Measurements from ENCODE around the gene GNG8.

The GNG8 gene

DNA sequence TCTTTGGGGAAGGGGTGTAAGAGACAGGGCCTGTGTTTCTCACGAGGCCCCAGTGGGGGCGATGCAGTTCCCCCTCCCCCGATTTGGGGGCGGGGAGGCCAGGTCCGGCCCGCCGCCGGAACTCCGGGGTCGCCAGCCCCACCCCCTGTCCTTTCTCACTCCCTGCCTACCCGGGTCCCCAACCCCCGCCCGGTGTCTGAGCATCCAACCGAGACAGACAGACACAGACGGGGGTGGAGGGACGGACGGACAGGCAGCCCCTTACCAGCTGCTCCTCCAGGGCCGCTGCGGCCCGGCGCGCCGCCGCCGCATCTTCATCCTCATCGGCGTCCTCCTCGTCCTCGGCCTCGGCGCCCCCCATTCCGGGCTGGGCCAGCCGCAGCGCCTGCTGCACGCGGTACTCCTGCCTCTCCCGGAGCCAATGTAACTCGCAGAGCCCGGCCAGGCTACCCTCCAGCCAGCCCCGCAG, 24.6 kb upstream of the GNG8 start:
- Histone ChIP-seq H3K27ac (ENCODE audit: insufficient read depth, low read depth, low read length, poor library complexity, severe bottlenecking) (no peak overlapping the region), H3K27me3 (ENCODE audit: control insufficient read depth, insufficient read depth, low read length, poor library complexity, severe bottlenecking) (peaks cover 23% of the 10 kb centered on the region), H3K36me3 (ENCODE audit: control insufficient read depth, insufficient read depth, low read length) (no peaks in the 10 kb centered on the region), H3K9me3 (ENCODE audit: control insufficient read depth, low read length) (no peaks in the 10 kb centered on the region), H3K4me1 (ENCODE audit: control insufficient read depth, insufficient read depth, low read length) (peaks cover 28% of the 10 kb centered on the region), H3K4me3 (ENCODE audit: insufficient read depth, low read depth, low read length) (peak overlapping the region; percentile 60)
- 0% methylated on average over 40 of the region's 40 CpGs for WGBS, 2 experiments

DNA sequence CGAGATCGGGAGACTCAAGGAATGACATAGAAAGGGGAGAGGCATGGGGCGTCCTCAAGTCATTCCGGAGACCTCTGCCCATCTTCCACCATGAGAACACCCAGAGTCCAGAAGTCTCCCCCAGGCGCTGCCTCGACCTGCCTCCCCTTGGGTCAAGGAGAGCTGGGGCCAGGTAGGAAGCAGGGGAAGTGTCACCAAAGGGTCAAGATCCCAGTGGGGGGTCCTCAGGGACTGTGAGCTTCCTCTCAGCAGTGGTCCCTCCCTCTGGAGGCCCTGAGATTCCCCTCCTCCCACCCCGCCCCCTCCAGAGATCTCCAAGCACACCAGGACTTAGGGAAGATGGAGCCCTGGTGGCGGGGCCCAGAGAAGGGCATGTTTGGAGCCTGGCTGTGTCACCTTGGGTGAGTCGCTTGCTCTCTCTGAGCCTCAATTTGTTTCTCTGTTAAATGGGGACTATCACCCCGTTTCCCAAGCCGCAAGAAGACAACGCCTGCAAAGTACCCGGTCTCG, 24.1 kb upstream of the GNG8 start:
- H3K4me1 ChIP-seq (ENCODE audit: control insufficient read depth, insufficient read depth, low read length) = peaks cover 28% of the 10 kb centered on the region
- H3K4me3 ChIP-seq (ENCODE audit: insufficient read depth, low read depth, low read length) = peak overlapping the region; percentile 60
- WGBS, 2 experiments = 3 to 4% methylated on average over 14 of the region's 14 CpGs
- no peaks in the 10 kb centered on the region for H3K36me3 ChIP-seq (ENCODE audit: control insufficient read depth, insufficient read depth, low read length)
- no peaks in the 10 kb centered on the region for H3K9me3 ChIP-seq (ENCODE audit: control insufficient read depth, low read length)
- no peak overlapping the region for H3K27ac ChIP-seq (ENCODE audit: insufficient read depth, low read depth, low read length, poor library complexity, severe bottlenecking)
- peaks cover 23% of the 10 kb centered on the region for H3K27me3 ChIP-seq (ENCODE audit: control insufficient read depth, insufficient read depth, low read length, poor library complexity, severe bottlenecking)

DNA sequence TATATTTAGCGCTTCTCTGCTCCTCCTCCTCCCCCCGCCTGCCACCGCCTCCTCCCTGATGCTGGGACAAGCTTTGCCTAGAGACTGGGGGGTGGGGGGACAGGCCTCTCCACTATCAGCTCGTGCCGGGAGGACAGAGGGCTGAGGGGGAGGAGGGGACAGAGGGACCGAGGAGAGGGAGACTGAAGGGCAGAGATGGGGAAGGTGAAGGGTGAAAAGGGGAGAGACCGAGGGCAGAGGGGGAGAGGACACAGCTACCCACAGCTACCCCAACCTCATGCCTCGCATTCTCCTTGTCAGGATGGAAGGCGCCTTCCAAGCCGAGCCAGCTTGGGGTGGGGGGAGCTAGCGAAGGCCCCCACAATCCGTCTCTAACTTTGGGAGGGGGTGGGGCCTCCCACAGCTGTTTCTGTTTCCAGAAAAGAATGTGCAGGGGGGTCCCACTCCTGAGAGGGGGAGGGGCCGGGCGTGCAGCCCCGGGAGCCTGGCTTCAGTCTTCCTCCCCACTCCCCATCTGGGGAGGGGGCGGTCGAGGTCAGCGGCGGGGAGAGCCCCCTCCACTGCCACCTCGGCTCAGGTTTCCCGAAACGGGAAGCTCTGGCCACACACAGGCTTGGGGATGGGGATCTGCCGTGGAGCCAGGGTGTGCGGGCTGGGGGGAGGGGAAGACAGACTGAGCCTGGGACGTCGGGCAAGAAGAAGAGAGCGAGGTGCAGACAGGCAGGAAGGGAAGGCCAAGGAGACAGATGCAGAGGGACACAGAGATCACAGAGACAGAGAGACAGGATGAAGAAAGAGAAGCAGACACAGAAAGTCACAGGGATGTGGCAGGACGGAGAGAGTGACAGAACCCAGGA, 23.4 kb upstream of the GNG8 start:
- WGBS, 2 experiments = 1% methylated on average over 25 to 28 of the region's 28 CpGs
- Histone ChIP-seq H3K9me3 (ENCODE audit: control insufficient read depth, low read length) (no peaks in the 10 kb centered on the region), H3K4me1 (ENCODE audit: control insufficient read depth, insufficient read depth, low read length) (peaks cover 31% of the 10 kb centered on the region), H3K27ac (ENCODE audit: insufficient read depth, low read depth, low read length, poor library complexity, severe bottlenecking) (no peak overlapping the region), H3K27me3 (ENCODE audit: control insufficient read depth, insufficient read depth, low read length, poor library complexity, severe bottlenecking) (peaks cover 23% of the 10 kb centered on the region), H3K4me3 (ENCODE audit: insufficient read depth, low read depth, low read length) (peak overlapping the region; percentile 60), H3K36me3 (ENCODE audit: control insufficient read depth, insufficient read depth, low read length) (no peaks in the 10 kb centered on the region)

DNA sequence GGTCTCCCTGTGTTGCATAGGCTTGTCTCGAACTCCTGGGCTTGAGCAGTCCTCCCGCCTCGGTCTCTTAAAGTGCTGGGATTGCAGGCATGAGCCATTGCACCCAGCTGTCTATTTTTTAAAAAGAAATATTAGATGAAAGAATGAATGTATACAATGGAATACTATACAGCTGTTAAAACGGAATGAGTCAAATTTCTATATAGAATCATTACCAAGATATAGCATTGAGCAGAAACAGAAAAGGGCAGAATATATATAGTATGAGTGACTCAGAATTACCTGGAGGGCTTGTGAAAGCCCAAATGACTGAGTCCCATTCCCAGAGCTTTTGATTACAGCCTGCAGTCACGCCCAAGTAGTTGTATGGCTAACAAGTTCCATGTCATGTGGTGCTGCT, 20.5 kb upstream of the GNG8 start:
- H3K27me3 ChIP-seq (ENCODE audit: control insufficient read depth, insufficient read depth, low read length, poor library complexity, severe bottlenecking) = peaks cover 25% of the 10 kb centered on the region
- no peak overlapping the region for H3K4me3 ChIP-seq (ENCODE audit: insufficient read depth, low read depth, low read length)
- peaks cover 34% of the 10 kb centered on the region for H3K4me1 ChIP-seq (ENCODE audit: control insufficient read depth, insufficient read depth, low read length)
- 91 to 97% methylated on average over 4 to 5 of the region's 5 CpGs for WGBS, 2 experiments
- H3K36me3 ChIP-seq (ENCODE audit: control insufficient read depth, insufficient read depth, low read length) = no peaks in the 10 kb centered on the region
- H3K27ac ChIP-seq (ENCODE audit: insufficient read depth, low read depth, low read length, poor library complexity, severe bottlenecking) = no peak overlapping the region
- H3K9me3 ChIP-seq (ENCODE audit: control insufficient read depth, low read length) = no peaks in the 10 kb centered on the region

DNA sequence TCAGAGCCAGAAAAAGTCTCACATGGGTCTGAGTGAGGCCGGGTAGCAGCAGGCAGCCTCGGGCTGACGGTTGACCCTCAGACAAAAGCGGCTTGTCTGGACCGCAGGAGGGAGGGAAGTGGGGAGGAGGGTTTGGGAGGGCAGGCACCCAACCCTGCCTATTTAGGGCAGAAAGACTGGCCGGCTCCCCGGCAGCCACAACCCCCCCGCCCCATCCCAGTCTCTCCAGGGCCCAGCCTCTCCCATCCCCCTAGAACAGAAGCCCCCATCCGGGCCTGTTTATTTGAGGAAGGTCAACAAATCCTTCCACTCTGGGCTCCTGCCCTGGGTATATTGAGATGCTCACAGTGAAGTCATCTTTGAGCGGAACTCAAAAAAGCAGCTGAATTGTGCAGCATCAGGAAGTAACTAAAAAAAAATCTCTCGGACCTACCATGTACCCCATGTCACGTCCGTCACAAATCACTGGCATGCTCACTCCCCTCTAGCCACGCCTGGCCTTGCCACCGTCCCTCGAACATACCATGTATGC, 18.7 kb upstream of the GNG8 start:
- no peaks in the 10 kb centered on the region for H3K9me3 ChIP-seq (ENCODE audit: control insufficient read depth, low read length)
- peaks cover 29% of the 10 kb centered on the region for H3K27me3 ChIP-seq (ENCODE audit: control insufficient read depth, insufficient read depth, low read length, poor library complexity, severe bottlenecking)
- no peak overlapping the region for H3K27ac ChIP-seq (ENCODE audit: insufficient read depth, low read depth, low read length, poor library complexity, severe bottlenecking)
- no peaks in the 10 kb centered on the region for H3K36me3 ChIP-seq (ENCODE audit: control insufficient read depth, insufficient read depth, low read length)
- H3K4me1 ChIP-seq (ENCODE audit: control insufficient read depth, insufficient read depth, low read length) = peaks cover 24% of the 10 kb centered on the region
- 25 to 28% methylated on average over 13 to 16 of the region's 16 CpGs for WGBS, 2 experiments
- H3K4me3 ChIP-seq (ENCODE audit: insufficient read depth, low read depth, low read length) = no peak overlapping the region

DNA sequence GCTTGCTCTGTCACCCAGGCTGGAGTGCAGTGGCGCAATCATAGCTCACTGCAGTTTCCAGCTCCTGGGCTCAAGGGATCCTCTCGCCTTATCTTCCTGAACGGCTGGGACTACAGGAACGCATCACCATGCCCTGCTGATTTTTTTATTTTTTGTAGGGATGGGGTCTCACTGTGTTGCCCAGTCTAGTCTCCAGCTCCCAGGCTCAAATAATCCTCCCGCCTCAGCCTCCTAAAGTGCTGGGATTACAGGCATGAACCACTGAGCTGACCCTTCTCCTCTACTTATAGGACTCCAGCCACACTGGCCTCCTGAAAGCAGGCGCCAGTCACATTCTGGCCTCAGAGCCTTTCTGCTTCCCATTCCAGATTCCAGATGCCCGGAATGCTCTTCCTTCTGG, 14.4 kb upstream of the GNG8 start:
- Histone ChIP-seq H3K27ac (ENCODE audit: insufficient read depth, low read depth, low read length, poor library complexity, severe bottlenecking) (no peak overlapping the region), H3K36me3 (ENCODE audit: control insufficient read depth, insufficient read depth, low read length) (no peaks in the 10 kb centered on the region), H3K9me3 (ENCODE audit: control insufficient read depth, low read length) (no peaks in the 10 kb centered on the region), H3K4me3 (ENCODE audit: insufficient read depth, low read depth, low read length) (no peak overlapping the region), H3K4me1 (ENCODE audit: control insufficient read depth, insufficient read depth, low read length) (peaks cover 11% of the 10 kb centered on the region), H3K27me3 (ENCODE audit: control insufficient read depth, insufficient read depth, low read length, poor library complexity, severe bottlenecking) (peaks cover 53% of the 10 kb centered on the region)
- 94 to 95% methylated on average over 7 of the region's 7 CpGs for WGBS, 2 experiments

DNA sequence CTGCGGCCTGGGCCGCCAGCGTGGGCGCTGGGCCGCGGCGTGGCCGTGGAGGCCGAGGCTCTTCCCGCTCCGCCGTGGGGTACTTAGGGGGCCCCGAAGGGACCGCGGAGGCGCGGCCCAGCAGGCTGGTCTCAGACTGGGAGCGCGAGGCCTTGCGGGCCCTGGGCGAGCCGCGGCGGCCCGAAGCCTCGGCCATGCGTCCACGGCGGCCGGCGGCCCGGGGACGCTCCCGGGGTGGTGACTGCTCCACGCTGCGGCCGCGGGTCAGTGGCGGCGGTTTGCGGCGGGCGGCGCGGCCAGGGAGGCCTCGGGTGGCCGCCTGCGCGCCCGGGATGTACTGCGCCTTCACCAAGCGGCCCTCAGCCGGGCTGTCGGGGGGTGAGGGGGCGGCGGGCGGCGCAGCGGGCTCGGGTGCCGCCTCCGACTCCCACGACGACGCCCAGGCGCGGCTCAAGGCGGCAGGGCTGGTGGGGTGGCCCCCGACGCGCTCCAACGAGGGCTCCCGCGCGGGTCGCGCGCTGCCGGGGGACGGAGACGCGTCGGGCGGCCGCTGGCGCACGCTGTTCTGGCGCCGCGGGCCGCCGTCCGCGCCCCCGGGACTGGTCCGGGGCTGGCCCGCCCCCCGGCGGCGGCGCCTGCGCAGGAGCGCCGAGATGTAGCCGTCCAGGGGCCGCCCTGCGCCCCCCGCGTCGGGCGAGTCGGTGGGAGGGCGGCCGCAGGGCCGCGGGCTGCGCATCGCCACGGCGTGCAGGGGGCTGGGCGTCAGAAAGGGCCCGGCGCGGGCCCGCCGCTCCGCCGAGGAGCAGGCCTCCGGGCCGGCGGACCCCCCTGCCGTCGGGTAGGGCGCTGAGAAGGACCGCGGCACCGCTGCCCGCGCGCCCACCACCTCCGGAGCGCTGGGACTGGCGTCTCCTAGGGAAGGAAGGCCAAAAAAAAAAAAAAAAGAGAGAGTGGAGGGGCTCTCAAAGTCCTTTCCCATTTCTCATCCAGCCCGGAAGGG, 13.3 kb upstream of the GNG8 start:
- peaks cover 6% of the 10 kb centered on the region for H3K4me1 ChIP-seq (ENCODE audit: control insufficient read depth, insufficient read depth, low read length)
- no peak overlapping the region for H3K4me3 ChIP-seq (ENCODE audit: insufficient read depth, low read depth, low read length)
- no peaks in the 10 kb centered on the region for H3K36me3 ChIP-seq (ENCODE audit: control insufficient read depth, insufficient read depth, low read length)
- no peak overlapping the region for H3K27ac ChIP-seq (ENCODE audit: insufficient read depth, low read depth, low read length, poor library complexity, severe bottlenecking)
- peaks cover 53% of the 10 kb centered on the region for H3K27me3 ChIP-seq (ENCODE audit: control insufficient read depth, insufficient read depth, low read length, poor library complexity, severe bottlenecking)
- WGBS, 2 experiments = 13 to 14% methylated on average over 144 of the region's 144 CpGs
- H3K9me3 ChIP-seq (ENCODE audit: control insufficient read depth, low read length) = no peaks in the 10 kb centered on the region

DNA sequence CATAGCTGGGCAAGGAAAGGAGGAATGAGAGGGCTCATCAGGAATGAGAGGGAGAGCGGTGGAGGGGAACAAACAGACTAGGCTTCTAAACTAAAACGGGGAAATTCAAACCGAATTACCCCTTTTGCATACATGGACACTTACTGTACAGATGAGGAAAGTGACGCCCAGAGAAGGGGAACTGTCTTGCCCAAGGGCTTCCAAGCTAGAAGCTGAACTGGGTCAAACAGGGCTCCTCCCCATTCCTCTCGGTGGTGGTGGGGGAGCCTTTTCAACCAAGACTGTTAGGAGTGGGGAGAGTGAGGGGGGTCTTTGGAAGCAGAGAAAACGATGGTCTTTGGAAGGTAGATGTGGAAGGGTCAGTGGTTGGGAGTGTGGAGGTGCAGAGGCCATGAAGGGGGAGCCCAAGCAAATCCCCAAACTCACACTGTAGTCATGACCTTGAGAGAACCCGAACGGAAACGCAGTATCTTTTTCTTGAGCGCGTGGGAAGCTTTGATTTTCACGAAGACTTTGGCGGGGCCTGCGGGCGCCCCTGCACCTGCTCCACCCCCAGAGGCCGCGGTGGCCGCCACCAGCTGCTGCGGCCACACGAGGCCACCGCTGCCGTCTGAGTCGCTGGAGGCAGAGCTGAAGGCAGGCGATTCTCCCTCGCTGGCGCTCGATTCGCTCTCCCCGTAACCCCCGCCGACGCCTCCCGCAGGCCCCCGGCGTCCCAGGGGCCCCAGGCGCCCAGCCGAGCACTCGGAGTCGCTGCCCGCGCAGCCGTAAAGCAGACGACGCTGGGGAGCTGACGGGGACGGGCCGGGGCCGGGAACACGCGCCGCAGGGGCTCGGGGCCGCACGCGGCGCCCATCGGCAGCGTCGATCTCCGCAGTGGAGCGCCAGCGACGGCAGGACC, 12.3 kb upstream of the GNG8 start:
- 23 to 26% methylated on average over 63 of the region's 63 CpGs for WGBS, 2 experiments
- Histone ChIP-seq H3K27ac (ENCODE audit: insufficient read depth, low read depth, low read length, poor library complexity, severe bottlenecking) (no peak overlapping the region), H3K36me3 (ENCODE audit: control insufficient read depth, insufficient read depth, low read length) (no peaks in the 10 kb centered on the region), H3K4me1 (ENCODE audit: control insufficient read depth, insufficient read depth, low read length) (no peaks in the 10 kb centered on the region), H3K9me3 (ENCODE audit: control insufficient read depth, low read length) (no peaks in the 10 kb centered on the region), H3K27me3 (ENCODE audit: control insufficient read depth, insufficient read depth, low read length, poor library complexity, severe bottlenecking) (peaks cover 50% of the 10 kb centered on the region), H3K4me3 (ENCODE audit: insufficient read depth, low read depth, low read length) (no peak overlapping the region)

DNA sequence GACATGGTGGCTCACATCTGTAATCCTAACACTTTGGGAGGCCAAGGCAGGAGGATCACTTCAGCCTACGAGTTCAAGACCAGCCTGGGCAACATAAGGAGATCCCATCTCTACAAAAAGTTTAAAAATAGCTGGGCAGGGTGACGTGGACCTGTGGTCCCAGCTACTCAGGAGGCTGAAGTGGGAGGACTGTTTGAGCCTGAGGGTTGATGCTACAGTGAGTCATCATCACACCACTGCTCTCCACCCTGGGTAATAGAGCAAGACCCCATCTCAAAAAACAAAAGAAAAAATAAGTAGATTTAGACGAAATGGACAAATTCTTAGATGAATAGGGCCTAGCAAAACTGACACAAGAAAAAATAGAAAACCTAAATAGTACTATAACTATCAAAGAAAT, 10.4 kb upstream of the GNG8 start:
- Histone ChIP-seq H3K27ac (ENCODE audit: insufficient read depth, low read depth, low read length, poor library complexity, severe bottlenecking) (no peak overlapping the region), H3K9me3 (ENCODE audit: control insufficient read depth, low read length) (no peaks in the 10 kb centered on the region), H3K4me1 (ENCODE audit: control insufficient read depth, insufficient read depth, low read length) (no peaks in the 10 kb centered on the region), H3K27me3 (ENCODE audit: control insufficient read depth, insufficient read depth, low read length, poor library complexity, severe bottlenecking) (peaks cover 56% of the 10 kb centered on the region), H3K4me3 (ENCODE audit: insufficient read depth, low read depth, low read length) (no peak overlapping the region), H3K36me3 (ENCODE audit: control insufficient read depth, insufficient read depth, low read length) (no peaks in the 10 kb centered on the region)
- 93 to 98% methylated on average over 2 to 3 of the region's 3 CpGs for WGBS, 2 experiments

Measured in ectodermal cell (in vitro differentiated cells).